Epithelial cell of proximal tubule (primary cell): ENCODE measurements around the gene DNAAF9. TPM values are rescaled to one million over a fixed set of nuclear protein-coding genes. Genes with fewer than 3 reads are reported as not detected.

Experiments
- DNase-seq: peaks from one replicate; pipeline ENCODE4 v3.0.0-alpha.2; 2011; ENCODE audit warnings: low read depth
- H3K4me3 ChIP-seq: 2 replicates; pipeline ENCODE4 v1.5.1; 2011; ENCODE audit warnings: low read depth, mild to moderate bottlenecking, low read length
- total RNA-seq: library from RNA; depleted of rRNA; stranded (reverse); fragments of >200 nt; gene quantifications from 2 replicates; pipeline ENCODE4 v1.2.3, GENCODE V29; 2015
- TF ChIP-seq, protein P1 (sequence below): conservative IDR thresholded peaks from 2 replicates; pipeline ENCODE4 v1.5.1; 2012; ENCODE audit warnings: low read depth, mild to moderate bottlenecking, low read length

DNAAF9 gene
- total RNA-seq, 1 donor from 2014 or later, result 7.7 TPM

DNA sequence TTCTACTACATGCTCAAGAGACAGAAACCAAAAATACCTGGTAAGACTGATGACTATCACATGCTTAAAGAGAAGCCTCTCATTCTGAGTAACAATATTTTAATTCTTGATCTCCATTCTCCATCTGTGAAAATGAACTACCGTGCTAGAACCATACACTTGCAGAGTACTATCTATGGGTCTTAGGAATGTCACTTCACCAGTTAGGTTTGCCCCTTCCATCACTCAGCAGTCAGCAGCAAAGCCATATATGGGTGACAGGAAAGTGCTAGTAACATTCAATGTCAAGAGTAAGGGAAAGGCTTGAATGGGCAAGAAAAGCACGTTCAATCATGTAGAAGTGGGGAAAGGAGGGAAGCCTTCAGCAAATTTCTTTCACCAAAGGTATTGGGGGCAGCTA is 2.3 kb downstream of the DNAAF9 start:
- TF ChIP-seq, protein P1, sequence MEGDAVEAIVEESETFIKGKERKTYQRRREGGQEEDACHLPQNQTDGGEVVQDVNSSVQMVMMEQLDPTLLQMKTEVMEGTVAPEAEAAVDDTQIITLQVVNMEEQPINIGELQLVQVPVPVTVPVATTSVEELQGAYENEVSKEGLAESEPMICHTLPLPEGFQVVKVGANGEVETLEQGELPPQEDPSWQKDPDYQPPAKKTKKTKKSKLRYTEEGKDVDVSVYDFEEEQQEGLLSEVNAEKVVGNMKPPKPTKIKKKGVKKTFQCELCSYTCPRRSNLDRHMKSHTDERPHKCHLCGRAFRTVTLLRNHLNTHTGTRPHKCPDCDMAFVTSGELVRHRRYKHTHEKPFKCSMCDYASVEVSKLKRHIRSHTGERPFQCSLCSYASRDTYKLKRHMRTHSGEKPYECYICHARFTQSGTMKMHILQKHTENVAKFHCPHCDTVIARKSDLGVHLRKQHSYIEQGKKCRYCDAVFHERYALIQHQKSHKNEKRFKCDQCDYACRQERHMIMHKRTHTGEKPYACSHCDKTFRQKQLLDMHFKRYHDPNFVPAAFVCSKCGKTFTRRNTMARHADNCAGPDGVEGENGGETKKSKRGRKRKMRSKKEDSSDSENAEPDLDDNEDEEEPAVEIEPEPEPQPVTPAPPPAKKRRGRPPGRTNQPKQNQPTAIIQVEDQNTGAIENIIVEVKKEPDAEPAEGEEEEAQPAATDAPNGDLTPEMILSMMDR, result no peak
- peak overlapping the region; percentile 81 for H3K4me3 ChIP-seq
- DNase-seq, result no peak

DNA sequence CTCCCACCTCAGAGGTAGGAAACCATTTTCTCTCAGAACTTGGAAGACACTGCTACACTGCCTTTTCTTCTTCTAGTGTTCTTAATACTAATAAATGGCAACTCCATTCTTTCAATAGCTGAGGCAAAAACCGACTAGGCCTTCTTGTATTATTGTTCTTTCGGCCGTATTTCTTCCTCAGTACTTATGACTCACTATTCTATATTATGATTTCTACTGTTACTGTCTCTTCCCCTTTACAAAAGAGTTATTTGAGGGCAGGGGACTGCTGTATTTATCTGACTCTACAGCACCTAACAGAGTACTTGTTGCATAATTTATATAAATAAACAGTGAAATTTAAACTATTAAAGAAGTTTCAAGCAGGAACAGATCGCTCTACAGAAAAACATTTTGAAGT is 3.1 kb downstream of the DNAAF9 start:
- TF ChIP-seq, protein P1, result no peak
- H3K4me3 ChIP-seq, result no peak overlapping the region
- no peak for DNase-seq

DNA sequence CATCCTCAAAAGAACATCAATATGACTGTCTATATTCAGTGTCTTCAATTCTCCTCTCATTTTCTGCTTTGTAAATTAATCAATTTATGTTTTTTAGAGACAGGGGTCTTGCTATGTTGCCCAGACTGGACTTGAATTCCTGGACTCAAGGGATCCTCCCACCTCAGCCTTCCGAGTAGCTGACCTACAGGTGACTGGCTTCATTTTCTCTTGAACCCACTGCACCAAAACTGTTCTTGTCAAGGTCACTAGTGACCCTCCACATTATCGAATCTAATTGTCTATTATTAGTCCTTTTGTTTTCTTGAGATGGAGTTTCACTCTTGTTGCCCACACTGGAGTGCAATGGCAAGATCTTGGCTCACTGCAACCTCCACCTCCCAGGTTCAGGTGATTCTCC is 3.7 kb downstream of the DNAAF9 start:
- no peak overlapping the region for H3K4me3 ChIP-seq
- TF ChIP-seq, protein P1, result no peak
- DNase-seq, result no peak

DNA sequence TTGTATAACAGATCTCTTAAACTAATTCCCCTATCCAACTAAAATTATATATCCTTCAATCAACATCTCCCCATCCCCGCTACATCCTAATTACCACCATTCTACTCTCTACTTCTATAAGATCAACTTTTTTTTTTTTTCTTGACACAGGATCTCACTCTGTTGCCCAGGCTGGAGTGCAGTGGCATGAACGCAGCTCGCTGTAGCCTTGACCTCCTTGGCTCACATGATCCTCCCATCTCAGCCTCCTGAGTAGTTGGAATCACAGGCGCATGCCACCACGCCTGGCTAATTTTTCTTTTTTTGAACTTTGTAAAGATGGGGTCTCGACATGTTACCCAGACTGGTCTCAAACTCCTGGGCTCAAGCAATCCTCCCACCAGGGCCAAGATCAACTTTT is 5.0 kb downstream of the DNAAF9 start:
- TF ChIP-seq, protein P1, result no peak
- DNase-seq, result no peak
- H3K4me3 ChIP-seq, result no peak overlapping the region

DNA sequence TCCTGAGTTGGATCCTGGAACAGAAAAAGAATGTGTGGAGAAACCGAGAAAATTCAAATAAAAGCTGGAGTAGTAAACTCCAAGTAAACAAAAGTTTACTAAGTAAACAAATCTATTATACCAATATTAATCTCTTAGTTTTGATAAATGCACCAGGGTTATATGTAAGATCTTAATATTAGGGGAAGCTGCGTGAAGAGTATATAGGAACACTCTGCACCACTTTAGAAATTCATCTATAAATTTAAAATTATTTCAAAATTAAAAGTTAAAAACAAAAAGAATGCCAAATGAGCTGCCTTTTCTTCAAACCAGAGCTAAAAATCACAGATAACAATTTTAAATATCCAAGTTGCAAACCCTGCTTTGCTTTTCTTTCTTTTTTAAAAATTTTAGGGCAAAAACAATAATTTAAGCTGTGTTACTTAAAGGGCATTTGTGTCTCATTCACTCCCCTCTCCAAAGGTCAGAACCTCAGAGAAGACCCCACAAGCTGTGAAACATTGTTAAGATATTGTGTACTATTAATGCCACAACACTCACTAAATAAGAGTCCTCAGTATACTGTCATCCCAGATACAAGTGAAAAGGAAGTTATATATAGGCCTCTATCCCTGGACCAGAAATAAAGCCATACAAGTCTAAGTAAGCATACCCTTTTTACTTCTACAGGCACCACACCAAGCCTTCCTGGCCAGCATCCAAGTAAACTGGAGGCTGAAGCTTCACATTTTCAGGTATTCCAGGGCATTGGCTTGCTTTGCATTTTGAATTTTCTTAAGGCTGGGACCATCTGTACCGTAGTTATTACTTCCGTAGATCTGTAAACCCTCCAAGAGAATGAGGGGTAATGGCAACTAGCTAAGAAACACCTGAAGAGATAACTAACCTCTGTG is 7.0 kb downstream of the DNAAF9 start:
- H3K4me3 ChIP-seq, result no peak overlapping the region
- TF ChIP-seq, protein P1, result no peak
- DNase-seq, result no peak

DNA sequence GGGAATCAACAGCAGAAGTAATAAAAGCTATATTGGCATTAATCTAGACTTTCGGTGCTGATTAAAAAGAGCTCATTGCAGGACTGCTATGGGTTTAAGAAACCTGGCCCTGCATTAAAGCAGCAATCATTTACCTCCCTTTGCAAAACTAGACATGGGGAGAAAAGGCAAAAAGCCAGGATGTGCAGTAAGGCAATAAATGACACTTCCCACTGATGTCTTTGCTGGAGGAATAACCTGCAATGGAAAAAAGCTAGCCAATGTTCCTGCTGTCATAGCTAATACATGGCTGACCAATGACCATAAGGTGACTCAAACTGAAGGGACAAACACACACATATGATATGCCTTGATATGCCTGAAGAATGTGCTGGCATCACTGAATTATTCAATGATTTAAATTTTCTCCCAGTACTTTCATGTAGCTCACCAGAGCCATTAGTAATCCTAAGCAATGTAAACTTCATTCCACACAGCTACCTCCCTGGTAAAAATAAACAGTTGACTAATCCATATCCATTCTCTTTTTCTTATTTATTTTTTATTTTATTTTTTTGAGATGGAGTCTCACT is 8.7 kb downstream of the DNAAF9 start:
- no peak overlapping the region for H3K4me3 ChIP-seq
- DNase-seq, result no peak

More for the DNA sequence above, 8.7 kb downstream of the DNAAF9 start:
- TF ChIP-seq, protein P1, result no peak
